ENCODE data around the gene CDC42.

The CDC42 gene

DNA sequence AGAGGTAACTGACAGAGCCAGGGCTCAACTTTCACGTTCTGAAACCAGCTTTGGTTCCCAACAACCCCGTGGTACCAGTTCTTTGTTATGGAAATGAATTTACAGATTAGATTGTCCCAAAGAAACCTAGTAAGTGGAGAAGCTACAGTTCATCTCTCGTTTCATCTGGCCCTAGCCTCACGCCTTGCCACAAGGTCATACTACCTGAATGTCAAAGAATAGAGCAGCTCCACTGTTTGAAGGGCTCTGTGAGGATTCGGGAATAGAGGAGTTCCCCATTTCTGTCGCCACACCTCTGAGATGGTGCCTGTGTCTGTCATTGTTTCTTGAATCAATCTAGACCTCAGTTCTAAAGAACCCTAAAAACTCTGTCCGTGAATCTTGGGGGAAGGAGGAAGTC lies 15.0 kb upstream of the CDC42 start:
- DNase-seq (ENCODE audit: low read depth in 2 of 2, low spot score in 1 of 2): no peak

DNA sequence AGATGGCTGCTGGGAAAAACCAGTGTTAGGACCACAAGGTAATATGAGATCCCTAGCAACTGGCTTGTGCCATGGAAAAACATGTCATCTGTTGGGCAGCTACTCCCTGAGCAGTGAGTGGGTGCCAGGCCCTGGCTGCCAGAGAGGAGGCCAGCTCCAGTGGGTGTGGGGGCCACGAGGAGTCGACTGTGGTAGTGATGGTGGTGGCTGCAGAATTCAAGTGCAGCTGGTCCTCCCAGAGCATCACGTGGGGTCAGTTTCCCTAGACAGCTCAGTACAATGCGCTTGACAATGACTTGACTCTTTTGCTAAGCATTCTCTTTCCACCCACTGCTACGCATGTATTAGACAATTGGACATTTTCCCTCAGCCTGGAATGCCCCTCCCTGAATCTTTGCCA lies 14.5 kb upstream of the CDC42 start:
- no peak for DNase-seq (ENCODE audit: low read depth in 2 of 2, low spot score in 1 of 2)

DNA sequence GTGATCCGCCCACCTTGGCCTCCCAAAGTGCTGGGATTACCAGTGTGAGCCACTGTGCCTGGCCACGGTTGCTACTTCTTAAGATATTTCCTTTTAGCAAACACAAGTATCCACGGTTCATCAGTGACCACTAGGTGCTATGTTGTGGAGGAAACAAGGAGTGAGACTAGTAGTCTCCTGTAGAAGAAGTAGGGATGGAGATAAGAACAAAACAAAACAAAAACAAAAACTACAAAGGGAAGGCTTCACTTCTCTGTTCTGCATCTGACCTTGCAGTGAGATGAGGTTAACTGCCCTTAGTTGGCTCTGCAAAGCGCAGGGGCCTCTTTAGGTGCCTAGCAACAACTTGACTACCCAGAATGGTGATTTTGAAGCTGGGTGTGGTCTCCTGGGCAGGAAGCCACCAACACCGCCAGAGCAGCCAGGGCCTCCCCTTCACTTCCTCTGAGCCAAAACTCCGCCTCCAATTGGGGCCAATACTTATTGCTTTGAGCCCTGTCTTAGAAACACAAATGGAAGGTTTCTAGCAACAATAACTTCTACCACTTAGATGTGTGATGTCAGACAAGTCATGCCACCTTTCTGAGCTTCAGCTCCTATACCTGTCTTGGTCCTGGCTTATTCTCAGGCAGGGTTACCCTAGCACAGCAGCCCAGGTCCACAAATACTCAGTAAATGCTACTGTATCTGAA lies 12.8 kb upstream of the CDC42 start:
- peak; percentile 60 to 71 for DNase-seq (ENCODE audit: low read depth in 2 of 2, low spot score in 1 of 2)

DNA sequence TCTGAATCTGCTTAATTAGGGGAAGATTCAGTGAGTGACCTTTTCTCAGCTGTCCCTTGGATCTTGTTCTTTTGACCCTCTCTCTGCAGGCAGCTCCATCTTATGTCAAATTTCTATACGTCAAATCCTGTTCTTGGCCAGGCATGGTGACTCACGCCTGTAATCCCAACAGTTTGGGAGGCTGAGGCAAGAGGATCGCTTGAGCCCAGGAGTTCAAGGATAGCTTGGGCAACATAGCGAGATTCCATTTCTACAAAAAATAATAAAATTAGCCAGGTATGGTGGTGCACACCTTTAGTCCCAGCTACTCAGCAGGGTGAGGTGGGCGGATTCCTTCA lies 12.3 kb upstream of the CDC42 start:
- DNase-seq (ENCODE audit: low read depth in 2 of 2, low spot score in 1 of 2): no peak

DNA sequence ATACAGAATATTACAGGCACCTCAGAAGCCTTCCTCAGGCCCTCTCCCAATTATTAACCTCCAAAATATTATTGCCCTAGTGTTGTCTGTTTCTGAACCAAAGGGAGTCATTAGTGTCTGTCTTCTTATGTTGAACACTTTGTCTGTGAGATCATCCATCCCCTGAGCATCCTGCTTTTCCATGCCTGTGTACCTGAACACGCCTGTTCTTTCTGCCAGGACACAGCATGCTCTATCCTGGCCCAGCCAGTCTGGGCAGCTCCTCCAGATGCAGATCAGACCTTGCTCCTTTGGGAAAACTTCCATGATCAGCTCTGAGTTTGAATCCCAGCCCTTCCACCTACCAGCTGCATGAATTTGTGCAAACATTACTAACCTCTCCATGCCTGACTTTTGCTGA lies 11.0 kb upstream of the CDC42 start:
- DNase-seq (ENCODE audit: low read depth in 2 of 2, low spot score in 1 of 2): no peak

DNA sequence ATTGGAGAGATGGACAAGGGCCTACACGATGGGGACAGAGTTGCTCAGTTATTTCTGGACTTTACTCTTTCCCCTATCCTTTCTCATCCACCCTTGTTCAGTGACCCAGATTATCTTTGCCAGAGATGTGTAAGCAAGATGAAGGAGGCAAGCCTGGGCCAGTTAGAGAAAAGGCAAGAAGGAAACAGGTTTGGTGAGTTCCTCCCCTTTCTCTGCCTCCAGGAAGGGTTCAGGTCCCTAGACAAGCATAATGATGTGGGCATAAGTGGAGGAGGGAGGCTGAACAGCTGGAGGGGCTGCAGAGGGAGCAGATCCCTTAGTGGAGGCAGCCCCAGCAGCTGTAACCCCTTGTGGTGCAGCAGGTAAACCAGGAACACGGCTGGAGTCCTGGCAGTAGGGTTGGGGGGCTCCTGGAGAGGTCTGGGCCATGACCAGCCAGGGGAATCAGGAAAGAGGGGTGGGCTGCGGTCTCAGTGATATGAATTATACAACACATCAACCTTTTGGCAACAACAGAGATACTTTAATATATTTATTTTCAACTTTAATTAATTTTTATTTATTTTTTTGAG lies 9.2 kb upstream of the CDC42 start:
- no peak for DNase-seq (ENCODE audit: low read depth in 2 of 2, low spot score in 1 of 2)

DNA sequence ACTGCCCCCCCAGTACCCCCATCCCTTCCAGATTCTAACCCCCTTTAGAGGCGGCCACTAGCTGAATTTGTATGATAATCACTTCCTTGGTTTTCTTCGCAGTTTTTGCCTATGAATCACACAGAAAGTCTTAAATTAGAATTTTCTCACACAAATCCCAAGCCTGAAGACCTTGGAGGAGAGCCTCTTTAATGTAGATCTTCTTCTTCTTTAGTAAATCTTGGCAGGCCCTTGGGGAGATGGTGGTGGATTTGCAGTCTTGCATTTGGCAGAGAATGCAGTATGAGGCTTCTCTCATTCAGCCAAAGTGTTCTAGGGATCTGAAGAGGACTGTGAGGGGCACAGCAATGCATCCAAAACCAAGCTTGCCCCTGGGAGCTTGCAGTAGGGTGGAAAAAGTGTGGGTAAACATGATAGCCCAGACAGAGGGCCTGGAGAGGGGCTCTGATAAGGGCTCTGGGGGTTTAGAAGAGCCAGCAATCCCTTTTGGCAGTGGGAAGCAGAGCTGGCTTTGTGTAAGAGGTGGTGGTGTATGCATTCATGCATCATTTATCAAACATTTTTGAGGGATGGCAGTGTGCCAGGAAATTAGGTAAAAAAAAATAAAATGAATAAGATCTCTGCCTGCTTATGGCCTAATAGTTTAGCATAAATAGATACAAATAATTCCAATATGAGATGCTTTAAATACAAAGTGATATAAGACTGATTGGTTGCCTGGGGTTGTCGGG lies 7.7 kb upstream of the CDC42 start:
- DNase-seq (ENCODE audit: low read depth in 2 of 2, low spot score in 1 of 2): no peak

DNA sequence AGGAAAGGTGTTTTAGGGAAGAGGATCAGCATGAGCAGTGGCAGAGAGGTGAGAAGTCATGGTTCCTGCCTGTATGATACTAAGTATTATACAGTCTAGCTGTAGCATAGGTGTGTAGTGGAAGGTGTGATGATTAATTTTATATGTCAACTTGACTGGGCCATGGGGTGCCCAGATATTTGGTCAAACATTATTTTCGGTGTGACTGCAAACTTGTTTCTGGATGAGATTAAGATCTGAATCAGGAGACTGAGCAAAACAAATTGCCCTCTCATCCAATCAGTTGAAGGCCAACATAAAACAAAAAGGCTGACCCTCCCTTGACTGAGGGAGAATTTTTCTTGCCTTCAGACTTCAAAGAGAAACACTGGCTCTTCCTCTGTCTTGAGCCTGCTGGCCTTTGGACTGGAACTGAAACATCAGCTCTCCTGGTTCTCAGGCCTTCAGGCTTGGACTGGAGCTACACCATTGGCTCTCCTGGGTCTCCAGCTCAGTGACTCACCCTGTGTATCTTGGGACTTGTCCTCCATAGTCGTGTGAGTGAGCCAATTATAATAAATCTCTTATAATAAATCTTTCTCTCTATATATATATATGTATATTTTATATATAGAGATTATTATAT lies 6.8 kb upstream of the CDC42 start:
- no peak for DNase-seq (ENCODE audit: low read depth in 2 of 2, low spot score in 1 of 2)

DNA sequence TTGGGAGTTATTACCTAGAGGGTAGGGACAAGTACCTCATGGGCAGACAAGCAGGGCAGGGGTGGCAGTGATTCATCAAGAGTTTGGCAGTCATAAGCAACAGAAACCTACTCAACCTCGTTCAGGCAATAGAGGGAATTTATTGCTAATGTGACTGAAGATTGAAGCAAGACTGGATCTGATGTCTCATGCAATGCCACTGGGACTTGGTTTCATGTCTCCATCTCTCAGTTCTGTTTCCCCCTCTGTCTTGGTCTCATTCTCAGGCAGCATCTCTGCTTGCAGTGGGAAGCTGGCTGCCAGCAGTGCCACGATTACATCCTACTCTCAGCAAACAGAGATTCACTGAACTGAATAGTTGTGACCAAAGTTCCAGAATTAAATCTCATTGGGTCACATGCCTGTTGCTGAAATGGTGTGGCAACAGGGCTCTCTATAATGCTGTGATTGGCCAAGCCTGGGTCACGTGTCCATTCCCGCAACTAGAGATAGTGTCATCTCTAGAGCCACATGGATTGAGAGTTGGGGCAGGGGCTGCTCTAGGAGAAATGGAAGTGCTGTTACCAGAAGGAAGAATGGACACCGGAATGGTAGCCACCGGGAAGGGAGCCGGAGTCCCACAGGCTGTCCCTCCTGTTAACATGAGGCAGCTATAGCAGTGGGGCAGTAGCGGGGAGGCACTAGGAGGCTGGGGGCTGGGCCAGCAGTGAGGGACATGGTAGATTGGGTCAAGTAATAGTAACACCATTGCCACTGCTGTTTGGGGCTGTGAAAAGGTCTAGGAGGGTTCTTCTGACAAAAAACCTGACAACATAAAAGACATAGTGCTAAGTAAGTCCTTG lies 3.9 kb upstream of the CDC42 start:
- no peak for DNase-seq (ENCODE audit: low read depth in 2 of 2, low spot score in 1 of 2)

DNA sequence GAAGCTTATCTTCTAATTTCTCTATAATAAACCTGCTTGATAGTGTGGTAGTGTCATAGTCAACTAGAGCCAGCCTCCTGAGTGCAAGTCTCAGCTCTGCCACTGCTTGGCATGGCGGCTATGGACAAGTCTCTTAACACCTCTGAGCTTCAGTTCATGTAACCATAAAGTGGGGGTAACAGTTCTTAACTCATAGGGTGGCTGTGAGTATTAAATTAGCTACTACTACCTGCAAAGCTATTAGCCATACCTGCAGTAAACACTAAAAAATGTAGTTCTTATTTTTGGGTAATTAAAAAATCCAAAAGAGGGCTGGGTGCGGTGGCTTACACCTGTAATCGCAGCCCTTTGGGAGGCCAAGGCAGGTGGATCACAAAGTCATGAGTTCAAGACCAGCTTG lies 2.2 kb upstream of the CDC42 start:
- no peak for DNase-seq (ENCODE audit: low read depth in 2 of 2, low spot score in 1 of 2)

DNA sequence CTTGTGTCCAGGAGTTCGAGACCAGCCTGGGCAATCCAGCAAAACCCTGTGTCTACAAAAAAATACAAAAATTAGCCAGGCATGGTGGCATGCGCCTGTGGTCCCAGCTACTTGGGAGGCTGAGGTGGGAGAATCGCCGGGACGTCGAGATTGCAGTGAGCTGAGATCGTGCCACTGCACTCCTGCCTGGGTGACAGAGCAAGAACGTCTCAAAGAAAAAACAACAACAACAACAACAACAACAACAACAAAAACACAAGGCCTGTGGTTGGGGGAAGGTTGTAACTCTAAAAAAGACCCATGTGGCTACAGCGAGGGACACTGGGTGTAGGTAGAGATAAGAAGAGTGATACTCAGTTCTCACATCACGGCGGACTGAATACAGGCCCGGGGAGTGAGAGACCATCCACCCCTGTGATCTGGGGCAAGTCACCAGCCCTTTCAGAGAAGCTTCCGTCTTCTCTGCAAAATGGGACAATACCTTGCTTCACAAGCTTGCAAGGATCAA lies 848 bp upstream of the CDC42 start:
- no peak for DNase-seq (ENCODE audit: low read depth in 2 of 2, low spot score in 1 of 2)

DNA sequence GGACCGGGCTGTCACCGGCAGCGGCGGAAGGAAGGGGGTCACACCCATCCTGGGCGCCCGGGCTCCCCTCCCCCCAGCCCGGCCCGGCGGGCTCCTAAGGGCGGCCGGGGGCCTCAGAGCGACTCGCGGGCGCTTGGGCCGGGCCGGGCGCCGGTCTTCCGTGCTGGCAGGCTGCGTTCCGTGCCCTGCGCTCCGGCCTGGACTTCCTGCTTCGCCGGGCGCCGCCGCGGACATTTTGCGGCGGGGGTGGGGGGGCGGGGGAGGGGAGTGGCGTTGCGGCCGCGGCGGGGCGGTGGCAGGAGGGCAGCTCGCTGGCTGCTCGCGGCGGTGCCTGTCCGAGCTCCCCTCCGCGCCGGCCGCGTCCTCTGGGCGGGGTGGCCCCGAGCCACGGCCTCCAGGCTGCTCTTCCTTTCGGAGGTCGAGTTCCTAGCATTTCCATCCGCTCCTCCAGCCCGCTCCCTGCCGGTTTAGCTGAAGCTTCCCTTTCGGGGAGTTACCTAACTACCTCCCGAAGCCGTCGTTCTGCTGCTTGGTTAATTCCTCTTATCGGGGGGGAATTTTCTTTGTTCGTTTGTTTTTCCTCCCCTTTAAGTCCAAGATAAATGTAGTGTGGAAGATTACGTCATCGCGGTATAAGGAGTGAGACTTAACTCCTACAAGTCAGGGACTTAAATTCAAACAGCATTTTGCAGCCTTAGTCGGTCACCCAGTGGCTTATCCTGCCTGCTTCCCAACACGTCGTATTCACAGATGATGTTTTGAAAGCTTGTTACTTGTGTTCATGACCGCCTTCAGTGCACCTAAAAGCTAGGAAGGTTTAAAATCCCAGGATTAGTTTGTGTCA lies 730 bp downstream of the CDC42 start:
- no peak for DNase-seq (ENCODE audit: low read depth in 2 of 2, low spot score in 1 of 2)

DNA sequence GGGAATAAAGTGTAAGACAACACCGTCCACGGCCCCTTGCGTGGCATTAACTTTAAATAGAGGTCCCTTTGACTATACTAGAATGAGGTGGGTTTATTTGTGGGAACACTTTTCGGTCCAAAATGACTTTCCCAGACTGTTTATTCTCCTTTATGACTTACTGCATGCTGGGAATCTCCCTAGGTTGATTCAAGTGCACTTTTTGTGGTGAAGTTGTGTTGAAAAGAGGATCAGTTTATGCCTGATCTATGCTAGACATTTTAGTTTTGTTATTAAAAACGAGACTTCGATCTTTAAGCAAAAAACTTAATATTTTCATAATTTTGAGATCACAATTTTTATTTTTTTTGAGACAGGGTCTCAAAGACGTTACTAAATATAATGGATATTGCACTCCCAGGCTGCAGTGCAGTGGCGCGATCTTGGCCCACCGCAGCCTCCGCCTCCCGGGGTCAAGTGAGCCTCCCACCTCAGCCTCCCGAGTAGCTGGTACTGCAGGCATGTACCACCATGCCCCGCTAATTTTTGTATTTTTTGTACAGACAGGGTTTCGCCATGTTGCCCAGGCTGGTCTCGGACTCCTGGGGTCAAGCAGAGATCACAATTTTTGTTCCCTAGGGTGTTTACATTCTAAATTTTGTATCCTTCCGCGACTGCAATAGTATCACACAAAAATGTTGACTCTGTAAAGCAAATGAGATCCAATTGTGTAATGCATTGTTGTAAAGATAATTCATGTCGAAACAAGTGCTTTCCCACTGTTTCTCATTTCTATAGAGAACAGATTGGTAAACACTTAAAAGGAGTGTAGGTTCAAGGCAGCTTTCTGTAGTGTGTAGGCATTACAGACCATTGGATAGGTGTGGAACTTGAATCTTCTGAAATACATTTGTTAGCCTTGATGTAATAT lies 1.6 kb downstream of the CDC42 start:
- no peak for DNase-seq (ENCODE audit: low read depth in 2 of 2, low spot score in 1 of 2)

DNA sequence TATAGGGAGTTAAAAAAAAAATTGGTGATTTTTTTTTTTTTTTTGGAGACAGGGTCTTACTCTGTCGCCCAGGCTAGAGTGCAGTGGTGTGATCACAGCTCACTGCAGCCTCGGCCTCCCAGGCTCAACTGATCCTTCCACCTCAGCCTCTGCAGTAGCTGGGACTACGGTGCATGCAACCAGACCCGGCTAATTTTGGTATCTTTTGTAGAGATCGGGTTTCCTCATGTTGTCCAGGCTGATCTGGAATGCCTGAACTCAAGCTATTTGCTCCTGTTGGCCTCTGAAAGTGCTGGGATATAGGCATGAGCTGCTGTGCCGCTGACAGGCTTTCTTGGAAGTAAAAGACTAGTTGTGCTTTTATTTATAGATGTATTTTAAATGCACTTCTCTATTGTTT lies 3.0 kb downstream of the CDC42 start:
- DNase-seq (ENCODE audit: low read depth in 2 of 2, low spot score in 1 of 2): no peak

DNA sequence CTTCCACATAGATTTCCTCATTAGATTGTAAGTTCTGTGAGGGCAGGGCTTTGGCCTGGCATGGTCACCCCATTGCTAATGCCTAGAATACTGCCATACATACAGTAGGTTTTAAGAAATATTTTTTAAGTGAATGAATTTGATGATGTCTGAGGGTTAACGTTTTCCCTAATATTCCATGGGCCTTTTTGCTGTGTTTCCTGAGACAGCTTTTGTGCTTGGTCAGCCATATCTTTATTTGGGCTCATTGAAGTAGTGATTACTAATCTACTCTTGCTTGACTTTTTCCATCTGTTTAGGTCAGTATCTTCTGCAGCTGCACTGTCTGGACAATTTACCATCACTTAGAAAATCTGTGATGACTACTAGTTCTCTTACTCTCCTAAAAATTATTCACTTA lies 3.5 kb downstream of the CDC42 start:
- no peak for DNase-seq (ENCODE audit: low read depth in 2 of 2, low spot score in 1 of 2)

DNA sequence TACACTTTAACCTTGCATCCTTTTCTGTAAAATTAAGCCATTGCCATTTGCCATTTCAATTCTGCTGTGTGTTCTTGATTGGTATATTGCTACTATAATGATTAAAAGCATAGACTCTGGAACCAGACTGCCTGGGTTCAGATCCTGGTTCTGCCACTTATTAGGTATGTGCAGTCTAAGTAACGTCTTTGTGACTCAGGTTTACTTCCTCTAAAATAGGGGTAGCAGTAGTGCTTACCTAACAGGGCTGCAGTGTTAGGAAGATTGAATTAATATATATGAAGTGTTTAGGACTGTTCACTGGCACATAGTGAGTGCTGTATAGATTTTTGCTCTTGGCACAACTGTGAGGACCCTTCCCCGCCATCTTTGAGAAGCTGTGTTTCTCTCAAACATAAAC lies 4.4 kb downstream of the CDC42 start:
- DNase-seq (ENCODE audit: low read depth in 2 of 2, low spot score in 1 of 2): no peak

DNA sequence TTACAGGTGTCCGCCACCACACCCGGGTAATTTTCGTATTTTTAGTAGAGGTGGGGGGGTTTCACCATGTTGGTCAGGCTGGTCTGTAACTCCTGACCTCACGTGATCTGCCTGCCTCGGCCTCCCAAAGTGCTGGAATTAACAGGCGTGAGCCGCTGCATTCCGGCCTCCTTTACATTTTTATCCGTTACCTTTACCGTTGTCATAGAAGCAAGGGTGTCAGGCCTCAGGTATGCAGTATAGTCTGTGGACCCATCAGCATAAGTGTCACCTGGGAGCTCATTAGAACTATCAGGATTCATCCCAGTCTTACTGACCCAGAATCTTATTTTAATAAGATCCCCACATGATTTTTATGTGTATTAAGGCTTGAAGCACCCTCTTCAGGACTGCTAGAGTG lies 5.4 kb downstream of the CDC42 start:
- no peak for DNase-seq (ENCODE audit: low read depth in 2 of 2, low spot score in 1 of 2)

DNA sequence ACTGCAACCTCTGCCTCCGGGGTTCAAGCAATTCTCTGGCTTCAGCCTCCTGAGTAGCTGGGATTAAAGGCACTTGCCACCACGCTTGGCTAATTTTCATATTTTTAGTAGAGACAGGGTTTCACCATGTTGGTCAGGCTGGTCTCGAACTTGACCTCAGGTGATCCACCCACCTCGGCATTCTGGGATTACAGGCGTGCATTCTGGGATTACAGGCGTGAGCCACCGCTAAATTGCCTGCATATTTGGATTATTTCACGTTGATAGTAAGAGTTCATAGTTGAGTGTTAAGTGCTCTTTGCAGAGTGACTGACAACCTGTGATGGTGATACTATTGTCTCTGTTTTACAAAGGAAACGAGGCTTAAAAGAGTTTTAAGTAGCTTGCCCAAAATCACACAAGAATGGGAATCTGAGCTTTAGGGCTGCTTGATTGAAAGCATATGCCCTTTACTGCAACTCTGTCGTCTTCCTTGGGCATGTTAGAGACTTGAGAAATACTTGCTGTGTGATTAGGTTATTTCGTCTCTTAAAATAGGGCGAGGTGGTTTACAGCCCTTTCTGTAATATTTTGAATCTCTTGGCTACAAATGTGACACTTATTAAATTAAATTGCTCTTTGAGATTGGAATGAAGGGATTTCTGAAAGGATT lies 12.4 kb downstream of the CDC42 start:
- DNase-seq (ENCODE audit: low read depth in 2 of 2, low spot score in 1 of 2): no peak

DNA sequence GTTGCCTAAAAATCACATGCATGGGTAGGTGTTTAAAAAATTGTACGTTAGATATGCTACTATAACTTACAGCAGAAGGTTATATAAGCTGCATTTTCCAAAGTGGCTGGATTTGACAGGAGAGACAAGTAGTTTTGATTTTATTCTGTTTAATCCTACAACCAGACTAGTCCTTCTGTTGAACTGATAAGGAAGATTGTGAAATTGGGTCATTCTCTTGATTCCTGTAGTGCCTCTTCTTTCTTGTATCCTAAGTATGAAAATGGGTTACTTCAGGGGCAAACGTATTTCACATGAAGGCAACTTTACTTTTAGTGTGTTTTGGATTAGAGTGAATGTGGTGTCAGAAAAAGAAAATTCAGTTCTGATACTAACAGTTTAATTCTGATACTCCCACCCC lies 19.0 kb downstream of the CDC42 start:
- DNase-seq (ENCODE audit: low read depth in 2 of 2, low spot score in 1 of 2): no peak

All from stimulated activated CD8-positive, alpha-beta memory T cell treated with anti-CD3 and anti-CD28 coated beads, Interleukin-4, amount 100 ng/mL, for 4 hours (primary cell).